ENCODE measurements around the gene CEP70. TPM values are rescaled to one million over a fixed set of nuclear protein-coding genes. Genes with fewer than 3 reads are reported as not detected.
A peak's percentile ranks its signal among the peaks of the same experiment; 100 is the strongest.
"Not testable (repeated sequence)": the region's sequence is repeated elsewhere in the genome, so short reads cannot be mapped to it uniquely, and the experiment has no call there.

The CEP70 gene
- total RNA-seq, 2 donors from 2014 or later, result 31.6 to 45.4 TPM

DNA sequence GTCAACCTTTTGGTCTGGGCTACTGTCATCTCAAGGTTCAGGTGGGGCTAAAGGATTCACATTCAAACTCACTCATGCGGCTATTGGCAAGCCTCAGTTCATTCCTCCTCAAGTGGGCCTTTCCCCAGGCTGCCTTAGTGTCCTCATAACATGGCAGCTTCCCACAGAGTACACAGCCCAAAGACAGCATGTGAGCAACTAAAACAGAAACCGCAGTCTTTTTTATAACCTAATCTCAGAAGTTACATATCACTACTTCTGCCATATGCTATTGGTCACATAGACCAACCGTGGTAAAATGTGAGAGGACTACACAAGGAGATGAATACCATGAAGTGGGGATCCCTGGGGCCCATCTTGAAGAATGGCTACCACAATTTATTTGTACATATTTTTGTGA, 4.5 kb upstream of the CEP70 start:
- H3K4me3 ChIP-seq, result no peak overlapping the region
- H3K4me1 ChIP-seq, result no peaks in the 10 kb centered on the region
- H3K9me3 ChIP-seq, result no peaks in the 10 kb centered on the region
- H3K36me3 ChIP-seq, result no peaks in the 10 kb centered on the region
- H3K27ac ChIP-seq, result no peak overlapping the region
- TF ChIP-seq, protein P1, sequence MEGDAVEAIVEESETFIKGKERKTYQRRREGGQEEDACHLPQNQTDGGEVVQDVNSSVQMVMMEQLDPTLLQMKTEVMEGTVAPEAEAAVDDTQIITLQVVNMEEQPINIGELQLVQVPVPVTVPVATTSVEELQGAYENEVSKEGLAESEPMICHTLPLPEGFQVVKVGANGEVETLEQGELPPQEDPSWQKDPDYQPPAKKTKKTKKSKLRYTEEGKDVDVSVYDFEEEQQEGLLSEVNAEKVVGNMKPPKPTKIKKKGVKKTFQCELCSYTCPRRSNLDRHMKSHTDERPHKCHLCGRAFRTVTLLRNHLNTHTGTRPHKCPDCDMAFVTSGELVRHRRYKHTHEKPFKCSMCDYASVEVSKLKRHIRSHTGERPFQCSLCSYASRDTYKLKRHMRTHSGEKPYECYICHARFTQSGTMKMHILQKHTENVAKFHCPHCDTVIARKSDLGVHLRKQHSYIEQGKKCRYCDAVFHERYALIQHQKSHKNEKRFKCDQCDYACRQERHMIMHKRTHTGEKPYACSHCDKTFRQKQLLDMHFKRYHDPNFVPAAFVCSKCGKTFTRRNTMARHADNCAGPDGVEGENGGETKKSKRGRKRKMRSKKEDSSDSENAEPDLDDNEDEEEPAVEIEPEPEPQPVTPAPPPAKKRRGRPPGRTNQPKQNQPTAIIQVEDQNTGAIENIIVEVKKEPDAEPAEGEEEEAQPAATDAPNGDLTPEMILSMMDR (IDR thresholded peaks at IDR 0.05), result no peak
- no peaks in the 10 kb centered on the region for H3K27me3 ChIP-seq
- H3K9ac ChIP-seq (ENCODE audit: low read depth in 2 of 2, low read length in 2 of 2), result no peak overlapping the region
- no peak for DNase-seq
- intact Hi-C loops (cut with DNase I), result loop anchor here (5.0 to 10.0 kb wide), 2 partner anchors 99 to 236 kb away; partner anchors contain the start of gene PIK3CB

DNA sequence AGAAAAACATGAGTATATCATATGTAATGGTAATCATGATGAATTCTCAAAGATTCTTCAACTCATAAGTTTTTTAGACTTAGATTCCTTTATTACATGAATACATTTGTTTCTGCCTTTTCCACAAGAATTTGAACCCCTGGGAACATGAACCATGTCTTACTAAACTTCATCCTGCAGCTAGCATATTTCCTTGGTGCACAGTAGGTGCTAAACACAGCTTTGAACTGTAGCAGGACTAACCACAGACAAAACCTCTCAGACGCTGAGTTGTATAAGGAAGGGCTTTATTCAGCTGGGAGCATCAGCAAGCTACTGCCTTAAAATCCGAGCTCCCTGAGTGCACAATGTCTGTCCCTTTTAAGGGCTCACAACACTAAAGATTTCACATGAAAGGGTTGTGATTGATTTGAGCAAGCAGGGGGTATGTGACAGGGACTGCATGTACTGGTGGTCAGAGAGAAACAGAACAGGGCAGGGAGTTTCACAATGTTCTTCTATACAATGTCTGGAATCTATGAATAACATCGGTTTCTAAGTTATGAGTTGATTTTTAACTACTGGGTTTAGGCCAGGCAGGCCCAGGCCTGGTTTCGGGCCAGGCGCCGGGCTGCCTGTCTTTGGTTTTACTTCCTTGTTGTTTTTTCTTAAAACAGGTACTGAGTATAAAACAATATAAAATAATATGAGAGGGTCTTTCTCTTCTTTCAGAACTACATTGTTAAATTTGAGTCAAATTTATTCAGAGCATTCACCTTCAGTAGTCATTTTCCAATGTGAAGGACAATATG, 3.3 kb upstream of the CEP70 start:
- H3K4me3 ChIP-seq; H3K36me3 ChIP-seq; H3K9ac ChIP-seq (ENCODE audit: low read depth in 2 of 2, low read length in 2 of 2); H3K4me1 ChIP-seq; H3K9me3 ChIP-seq; H3K27me3 ChIP-seq; H3K27ac ChIP-seq: not testable (repeated sequence)
- peak; percentile 57 for DNase-seq
- intact Hi-C loops (cut with DNase I), result loop anchor here (5.0 to 10.0 kb wide), 2 partner anchors 100 to 237 kb away; partner anchors contain the start of gene PIK3CB

DNA sequence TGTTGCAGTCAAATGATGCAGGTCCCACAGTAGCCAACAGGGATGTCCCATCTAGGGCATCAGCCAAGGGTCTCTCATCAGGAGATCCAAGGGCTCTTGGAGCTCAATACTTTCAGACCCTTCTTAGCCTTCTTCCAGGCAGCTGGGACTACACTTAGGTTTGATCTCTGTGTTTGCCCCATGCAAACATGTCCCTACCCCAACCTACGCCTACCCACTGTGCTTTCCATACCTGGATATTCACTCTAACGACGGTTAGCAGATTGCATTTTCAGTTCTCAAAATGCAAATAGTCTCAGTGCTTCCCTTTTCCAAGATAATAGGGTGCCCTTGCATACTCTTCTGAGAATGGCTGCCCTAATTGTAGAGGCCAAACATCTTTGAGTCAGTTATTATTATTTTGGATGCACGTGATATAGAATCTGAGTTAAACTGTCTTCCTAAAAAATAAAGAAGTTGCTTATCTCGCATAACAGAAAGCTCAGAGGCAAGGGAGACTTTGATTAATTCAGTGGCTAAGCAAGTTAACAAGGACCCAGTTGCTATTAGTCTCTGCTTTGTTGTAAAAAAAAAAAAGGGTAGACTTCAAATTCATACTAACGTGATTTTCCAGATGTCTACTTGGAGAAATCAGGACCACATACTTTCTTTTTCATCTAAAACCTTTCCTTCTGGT, 1.0 kb upstream of the CEP70 start:
- TF ChIP-seq, protein P1 (IDR thresholded peaks at IDR 0.05), result no peak
- Histone ChIP-seq H3K36me3 (no peaks in the 10 kb centered on the region), H3K4me3 (peak overlapping the region; percentile 64), H3K9me3 (no peaks in the 10 kb centered on the region), H3K27ac (no peak overlapping the region), H3K9ac (ENCODE audit: low read depth in 2 of 2, low read length in 2 of 2) (peak overlapping the region in 1 of 2 donors; percentile 99), H3K4me1 (peaks cover 3% of the 10 kb centered on the region), H3K27me3 (no peaks in the 10 kb centered on the region)
- intact Hi-C loops (cut with DNase I), result loop anchor here (2.0 to 10.0 kb wide), 4 partner anchors 102 to 328 kb away; partner anchors contain the start of gene PIK3CB
- DNase-seq, result no peak

DNA sequence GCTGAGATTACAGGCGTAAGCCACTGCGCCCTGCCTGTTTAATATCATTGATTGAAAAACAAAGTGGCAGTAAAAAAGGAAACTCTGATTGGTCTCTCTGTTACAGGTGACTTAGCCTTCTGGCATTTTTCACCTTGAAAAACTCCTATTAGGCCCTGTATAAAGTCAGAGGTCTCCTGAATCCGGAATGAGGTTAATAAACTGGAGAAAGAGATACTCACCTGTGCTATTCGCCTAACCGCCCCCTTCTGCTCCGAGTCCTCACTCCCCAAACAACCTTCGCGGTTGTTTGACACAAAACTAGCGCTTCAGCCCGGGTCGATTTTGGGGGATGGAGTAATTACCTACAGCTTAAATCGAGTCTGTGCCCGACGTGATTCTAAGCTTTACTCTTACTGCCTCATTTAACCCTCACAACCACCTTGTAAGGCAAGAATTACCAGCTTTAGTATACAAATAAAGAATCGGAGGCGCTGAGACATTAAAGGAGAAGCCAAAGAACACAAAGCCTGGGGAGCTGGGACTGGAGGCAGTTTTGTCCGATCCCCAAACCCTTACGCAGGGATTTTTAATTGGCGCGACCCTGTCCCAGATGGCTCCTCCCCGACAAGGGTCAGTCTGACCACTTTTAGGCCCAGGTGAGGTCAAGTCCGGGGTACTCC, 441 bp downstream of the CEP70 start:
- H3K4me3 ChIP-seq, result peak overlapping the region; percentile 64
- intact Hi-C loops (cut with DNase I), result loop anchor here (2.0 to 10.0 kb wide), 3 partner anchors 241 to 329 kb away; partner anchors contain the start of gene PIK3CB
- no peaks in the 10 kb centered on the region for H3K9me3 ChIP-seq
- TF ChIP-seq, protein P1 (IDR thresholded peaks at IDR 0.05), result no peak
- H3K9ac ChIP-seq (ENCODE audit: low read depth in 2 of 2, low read length in 2 of 2), result peak overlapping the region; percentile 89 to 99
- peak; percentile 35 for DNase-seq
- H3K4me1 ChIP-seq, result peaks cover 3% of the 10 kb centered on the region
- H3K27ac ChIP-seq, result peak overlapping the region; percentile 89
- H3K27me3 ChIP-seq, result no peaks in the 10 kb centered on the region
- H3K36me3 ChIP-seq, result no peaks in the 10 kb centered on the region

DNA sequence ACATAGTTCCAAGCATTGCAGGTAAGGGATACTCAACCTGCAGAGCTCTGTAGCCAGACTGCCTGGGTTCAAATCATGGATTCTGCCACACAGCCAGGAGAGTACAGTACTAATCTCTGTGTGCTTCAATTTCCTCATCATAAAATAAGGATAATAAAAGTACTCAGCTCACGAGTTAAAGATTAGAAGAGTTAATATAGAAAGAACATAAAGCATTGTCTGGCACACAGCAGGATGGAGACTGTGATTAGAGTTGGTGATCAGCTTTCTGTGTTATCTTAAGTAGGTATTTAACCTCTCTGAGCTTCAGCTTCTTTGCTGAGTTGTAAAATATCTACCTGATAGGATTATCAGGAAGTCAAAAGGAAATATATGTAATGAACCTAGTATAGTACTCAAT, 2.7 kb downstream of the CEP70 start:
- Histone ChIP-seq H3K27me3 (no peaks in the 10 kb centered on the region), H3K9me3 (no peaks in the 10 kb centered on the region), H3K4me3 (no peak overlapping the region), H3K27ac (peak overlapping the region; percentile 8), H3K36me3 (no peaks in the 10 kb centered on the region), H3K9ac (ENCODE audit: low read depth in 2 of 2, low read length in 2 of 2) (no peak overlapping the region), H3K4me1 (peaks cover 3% of the 10 kb centered on the region)
- DNase-seq, result no peak
- TF ChIP-seq, protein P1 (IDR thresholded peaks at IDR 0.05), result no peak
- intact Hi-C loops (cut with DNase I), result loop anchor here (10.0 kb wide), 1 partner anchor 243 kb away; the partner anchor contains the start of gene PIK3CB

Data from colonic mucosa (tissue), 4 donors.